NCI-H1436 treated with DMSO at 0.1 percent for 48 hours (cell line): ENCODE results near the gene MRPL57.
"Not testable (repeated sequence)": the region's sequence is repeated elsewhere in the genome, so short reads cannot be mapped to it uniquely, and the experiment has no call there.

Experiments
- DNase-seq: peaks from one replicate; lab custom pipeline; 2025; lab: John Stamatoyannopoulos, UW

MRPL57 gene

DNA sequence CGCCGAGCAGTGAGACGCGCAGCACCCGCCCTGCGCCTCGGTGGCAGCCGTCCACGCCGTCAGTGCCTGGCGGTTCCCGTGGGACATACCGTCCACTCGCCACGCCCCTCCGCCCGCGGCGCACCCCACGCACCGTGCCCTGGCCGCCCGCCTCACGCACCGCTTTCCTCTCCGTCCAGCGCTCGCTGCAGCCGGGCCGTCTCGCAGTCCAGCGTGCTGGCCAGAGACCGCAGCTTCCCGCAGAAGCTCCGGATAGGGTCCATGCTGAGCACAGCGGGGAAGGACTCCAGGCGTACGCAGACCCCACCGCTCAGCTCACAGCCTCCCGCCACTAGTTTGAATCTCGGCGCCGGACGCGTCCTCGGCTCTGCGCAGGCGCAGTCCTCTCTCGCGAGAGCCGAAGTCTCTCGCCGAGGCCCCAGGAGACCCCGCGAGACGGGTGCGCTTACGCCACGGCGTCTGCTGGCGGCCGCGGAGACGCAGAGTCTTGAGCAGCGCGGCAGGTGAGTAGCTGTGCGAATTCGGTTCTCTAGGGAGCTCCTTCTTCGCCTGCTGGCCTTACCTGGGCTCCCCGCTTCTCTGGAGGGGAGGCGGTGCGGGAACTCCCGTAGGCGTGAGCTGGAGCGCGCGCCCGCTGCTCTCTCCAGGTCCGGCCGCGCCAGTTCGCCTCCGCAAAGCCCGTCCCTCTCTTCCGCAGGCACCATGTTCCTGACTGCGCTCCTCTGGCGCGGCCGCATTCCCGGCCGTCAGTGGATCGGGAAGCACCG, at the start of gene MRPL57, which contains the start of gene SKA3:
MRPL57 (plus strand) TSS at position 444 of the 767 bp plus-strand sequence; CDS start at position 703, 259 bp downstream.
SKA3 (minus strand) TSS at position 338 of the 767 bp plus-strand sequence; CDS start at position 263, 75 bp downstream.
- DNase-seq = peak; percentile 43

DNA sequence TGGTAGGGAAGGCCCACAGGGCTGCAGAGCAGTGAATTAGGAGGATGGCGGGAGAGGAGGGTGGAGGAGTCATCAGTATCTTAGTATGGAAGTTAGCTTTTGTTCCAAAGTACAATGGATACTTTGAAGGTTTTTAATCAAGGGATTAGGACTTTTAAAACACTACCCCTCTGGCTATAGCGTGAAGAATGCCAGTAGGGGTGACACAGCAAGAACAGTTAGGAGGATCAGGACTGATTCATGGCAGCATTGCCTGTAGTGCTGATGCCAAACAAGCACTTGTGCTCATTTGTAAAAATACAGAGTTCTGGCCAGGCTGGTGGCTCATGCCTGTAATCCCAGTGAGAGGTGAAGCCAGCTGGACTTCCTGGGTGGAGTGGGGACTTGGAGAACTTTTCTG, 46.3 kb upstream of the MRPL57 start:
- no peak for DNase-seq

DNA sequence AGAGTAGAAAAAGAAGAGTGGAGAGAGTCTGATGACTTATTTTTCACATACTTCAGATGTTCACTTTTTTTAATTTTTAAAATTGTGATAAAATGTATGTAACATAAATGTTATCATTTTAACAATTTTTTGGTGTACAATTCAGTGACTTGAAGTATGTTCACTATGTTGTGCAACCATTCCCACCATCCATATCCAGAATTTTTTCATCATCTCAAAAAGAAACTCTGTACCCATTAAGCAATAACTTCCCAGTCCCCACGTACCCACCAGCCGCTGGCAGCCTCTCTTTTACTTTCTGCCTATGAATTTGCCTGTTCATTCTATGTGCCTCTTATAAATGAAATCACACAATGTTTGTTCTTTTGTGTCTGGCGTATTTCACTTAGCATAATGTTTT, 43.4 kb upstream of the MRPL57 start:
- DNase-seq = no peak

DNA sequence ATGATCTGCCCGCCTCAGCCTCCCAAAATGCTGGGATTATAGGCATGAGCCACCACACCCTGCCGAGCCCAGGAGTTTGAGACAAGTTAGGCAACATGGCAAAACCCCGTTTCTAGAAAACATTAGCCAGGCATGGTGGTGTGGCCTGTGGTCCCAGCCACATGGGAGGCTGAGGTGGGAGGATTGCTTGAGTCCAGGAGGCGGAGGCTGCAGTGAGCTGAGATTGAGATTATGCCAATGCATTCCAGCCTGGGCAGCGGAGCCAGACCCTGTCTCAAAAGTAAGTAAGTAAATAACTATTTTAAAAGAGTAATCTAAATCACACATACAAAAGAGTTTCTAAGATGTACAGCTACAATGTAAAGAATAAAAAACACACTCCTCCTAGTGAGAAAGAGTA, 42.0 kb upstream of the MRPL57 start:
- no peak for DNase-seq

DNA sequence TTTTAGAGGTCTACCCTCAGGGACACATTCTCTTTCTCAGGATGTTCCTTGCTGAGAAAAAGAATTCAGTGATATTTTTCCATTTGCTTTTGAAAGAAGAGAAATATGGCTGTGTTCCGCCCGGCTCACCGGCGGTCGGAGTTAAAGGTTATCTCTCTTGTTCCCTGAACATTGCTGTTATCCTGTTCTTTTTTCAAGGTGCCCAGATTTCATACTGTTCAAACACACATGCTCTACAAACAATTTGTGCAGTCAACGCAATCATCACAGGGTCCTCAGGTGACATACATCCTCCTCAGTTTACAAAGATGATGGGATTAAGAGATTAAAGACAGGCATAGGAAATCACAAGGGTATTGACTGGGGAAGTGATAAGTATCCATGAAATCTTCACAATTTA, 40.6 kb upstream of the MRPL57 start:
- not testable (repeated sequence) for DNase-seq

DNA sequence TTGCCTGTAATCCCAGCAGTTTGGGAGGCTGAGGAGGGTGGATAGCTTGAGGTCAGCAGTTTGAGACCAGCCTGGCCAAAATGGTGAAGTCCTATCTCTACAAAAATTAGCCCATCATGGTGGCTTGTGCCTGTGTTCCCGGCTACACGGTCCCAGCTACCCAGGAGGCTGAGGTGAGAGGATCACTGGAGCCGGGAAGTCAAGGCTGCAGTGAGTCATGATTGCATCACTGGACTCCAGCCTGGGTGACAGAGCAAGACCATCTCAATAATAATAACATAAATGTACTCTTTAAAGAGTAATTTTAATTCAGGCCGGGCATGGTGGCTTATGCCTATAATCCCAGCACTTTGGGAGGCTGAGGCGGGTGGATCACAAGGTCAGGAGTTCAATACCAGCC, 38.8 kb upstream of the MRPL57 start:
- no peak for DNase-seq

DNA sequence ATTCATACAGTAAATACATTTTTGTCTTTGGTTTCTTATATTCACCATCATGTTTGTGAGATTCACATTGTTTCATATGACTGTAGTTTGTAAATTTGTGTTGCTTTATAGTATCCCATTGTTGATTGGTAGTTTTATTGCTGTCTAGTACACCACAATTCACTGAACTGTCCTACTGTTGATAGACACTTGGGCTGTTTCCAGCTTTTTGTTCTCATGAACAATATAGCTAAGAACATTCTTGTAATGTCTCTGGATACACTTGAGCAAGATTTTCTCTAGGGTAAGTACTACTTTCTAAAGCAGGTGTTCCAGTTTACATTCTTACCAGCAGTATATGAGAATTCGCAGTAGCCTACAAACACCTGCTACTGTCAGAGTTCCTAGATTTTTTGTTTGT, 37.9 kb upstream of the MRPL57 start:
- no peak for DNase-seq

DNA sequence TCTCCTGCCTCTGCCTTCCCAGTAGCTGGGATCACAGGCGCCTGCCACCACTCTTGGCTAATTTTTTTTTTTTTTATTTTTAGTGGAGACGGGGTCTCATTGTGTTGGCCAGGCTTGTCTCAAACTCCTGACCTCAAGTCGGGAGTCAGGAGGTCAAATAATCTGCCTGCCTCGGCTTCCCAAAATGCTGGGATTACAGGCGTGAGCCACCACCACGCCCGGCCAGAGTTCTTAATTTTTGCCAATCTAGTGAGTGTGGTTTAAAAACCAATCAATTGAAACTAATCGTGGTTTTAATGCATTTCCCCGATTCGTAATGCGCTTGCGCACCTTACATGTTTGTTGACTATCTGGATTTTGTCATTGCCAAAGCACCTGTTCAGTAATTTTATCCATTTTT, 37.1 kb upstream of the MRPL57 start:
- DNase-seq = no peak

DNA sequence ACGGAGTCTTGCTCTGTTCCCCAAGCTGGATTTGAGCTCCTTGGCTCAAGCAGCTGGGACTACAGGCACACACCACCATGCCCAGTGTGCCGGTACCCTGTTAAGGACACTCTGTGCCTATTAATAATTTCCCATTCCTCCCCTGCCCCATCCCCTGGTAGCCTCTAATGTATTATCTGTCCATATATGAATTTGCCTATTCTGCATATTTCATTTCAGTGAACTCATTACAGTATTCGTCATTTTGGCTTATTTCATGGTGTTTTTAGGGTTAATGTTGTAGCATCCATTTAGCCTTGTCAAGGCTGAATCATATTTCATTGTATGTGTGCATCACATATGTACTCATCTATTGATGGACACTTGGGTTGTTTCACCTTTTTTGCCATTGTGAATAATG, 33.7 kb upstream of the MRPL57 start:
- no peak for DNase-seq

DNA sequence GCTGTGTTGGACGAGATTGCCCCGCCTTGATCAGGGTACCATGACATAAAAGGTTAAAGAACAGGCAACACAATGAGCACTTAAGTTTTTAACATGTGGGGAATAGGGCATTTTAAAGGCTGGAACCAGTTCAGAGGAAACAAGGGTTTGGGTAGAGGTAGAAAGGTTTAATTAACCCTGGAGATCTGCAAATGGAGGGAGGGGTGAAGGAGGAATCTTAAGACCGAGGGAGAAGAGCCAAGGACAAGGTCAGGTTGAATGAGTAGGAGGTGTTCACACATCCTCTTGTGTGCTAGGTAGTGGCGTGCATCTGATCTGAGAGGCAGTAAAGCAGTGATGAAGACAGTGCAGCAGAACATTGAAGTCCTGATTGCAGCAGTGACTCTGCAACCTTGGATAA, 28.6 kb upstream of the MRPL57 start:
- no peak for DNase-seq

DNA sequence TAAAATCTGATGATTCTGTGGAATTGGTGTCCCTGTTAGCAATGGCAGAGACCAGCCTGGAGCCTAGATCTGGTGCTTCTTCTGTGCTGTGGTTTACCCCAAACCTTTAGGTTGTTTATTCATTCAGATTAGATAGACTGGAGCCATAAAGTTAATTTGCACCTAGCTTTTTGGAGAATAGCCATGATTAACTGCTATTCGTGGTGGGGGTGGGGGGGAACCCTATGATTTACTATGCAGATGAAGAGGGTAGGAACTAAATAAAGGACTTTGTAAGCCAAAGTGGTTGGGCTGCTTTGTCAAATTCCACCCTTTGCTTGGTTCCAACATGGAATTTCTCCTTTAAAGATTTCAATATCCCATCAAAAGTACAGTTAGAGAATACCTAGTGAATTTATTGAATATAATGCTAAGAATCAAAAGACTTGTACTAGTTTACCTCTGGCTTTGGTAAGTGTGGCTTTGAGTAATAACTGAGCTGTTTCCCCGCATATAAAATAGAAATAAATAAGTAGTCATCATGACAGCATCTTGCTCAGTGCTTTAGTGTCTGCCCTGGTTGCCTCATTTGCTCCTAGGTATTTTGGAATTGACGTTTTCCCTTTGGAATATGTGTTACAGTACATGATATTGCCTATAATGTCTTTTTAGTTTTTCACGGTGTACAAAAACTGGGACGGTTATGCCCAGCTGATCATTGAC, 27.8 kb upstream of the MRPL57 start:
- DNase-seq = no peak

DNA sequence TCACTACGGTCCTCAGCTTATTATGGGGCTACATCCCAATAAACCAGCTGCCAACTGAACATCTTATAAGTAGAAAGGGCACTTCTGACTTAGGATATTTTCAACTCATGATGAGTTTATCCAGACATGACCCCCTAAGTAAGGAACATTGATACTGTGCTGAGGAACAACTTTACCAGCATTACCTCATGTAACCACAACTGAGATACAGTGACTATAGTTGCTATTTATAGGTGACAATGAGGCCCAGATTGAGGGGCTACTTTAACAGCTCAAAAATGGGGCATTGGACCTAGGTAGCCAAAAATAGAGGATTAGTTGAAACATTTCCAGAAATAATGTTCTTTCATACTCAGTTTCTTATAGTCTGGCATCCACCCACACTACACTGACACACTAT, 26.9 kb upstream of the MRPL57 start:
- DNase-seq = no peak

DNA sequence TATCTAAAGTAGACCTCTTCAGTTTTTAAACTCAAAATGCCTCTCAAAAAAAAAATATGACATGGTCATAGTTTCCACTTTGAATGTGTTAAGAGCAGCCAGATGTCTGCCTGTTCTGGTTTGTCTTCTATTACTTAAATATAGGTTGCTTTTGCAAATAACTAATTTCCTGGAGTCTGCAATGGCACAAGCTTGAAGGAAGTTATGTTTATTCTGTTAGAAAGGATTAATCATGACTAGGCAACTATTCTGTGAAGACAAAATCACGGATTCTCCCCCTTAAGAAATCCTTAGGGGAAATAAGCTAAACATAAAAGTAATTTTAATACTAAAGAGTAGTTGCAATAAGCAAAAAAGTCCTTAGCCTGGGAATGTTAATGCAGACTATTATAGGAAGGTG, 26.4 kb upstream of the MRPL57 start:
- DNase-seq = no peak

DNA sequence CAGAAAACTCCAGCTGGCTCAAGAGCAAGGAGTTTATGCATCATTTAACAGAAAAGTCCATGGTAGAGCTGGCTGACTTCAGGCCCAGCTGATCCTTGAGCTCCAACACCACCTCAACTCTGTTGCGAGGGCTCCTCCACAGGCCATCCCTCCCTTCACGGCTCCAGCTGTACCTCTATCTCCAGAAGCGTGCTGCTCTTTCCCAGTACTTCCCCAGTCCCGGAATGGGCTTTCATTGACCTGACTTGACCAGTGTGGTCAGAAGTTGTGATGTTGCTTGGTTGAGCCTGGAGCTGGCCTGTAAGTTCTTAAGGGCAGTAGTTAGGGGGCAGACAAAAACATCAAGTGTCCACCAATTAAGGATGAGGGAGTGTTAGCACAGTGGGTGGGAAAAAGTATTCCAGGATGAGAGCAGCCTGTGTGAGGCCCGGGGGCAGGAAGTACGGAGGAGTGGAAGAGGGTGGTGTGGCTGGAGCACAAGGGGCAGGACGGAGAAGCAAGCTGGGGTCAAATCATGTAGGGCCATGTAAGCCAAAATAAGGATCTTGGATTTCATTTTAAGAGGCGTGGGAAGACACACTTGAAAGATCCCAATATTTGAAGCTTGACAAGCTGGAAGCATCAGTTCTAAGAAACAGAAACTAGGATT, 24.1 kb upstream of the MRPL57 start:
- no peak for DNase-seq

DNA sequence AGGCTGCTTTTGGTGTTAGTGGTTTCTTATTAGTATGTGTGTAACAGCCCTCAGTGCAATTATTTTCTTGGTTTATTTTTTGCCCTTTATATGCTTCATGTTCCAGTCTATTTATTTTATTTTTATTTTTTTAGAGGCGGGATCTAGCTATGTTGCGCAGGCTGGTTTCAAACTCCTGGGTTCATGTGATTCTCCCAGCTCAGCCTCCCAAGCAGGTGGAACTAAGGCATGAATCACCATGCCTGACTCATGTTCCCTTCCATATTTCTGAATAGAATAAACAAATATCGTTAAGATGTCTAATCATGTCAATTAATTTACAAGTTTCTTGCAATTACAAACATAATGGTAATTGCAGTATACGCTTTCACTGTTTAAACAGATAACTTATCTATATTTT, 11.8 kb upstream of the MRPL57 start:
- no peak for DNase-seq

DNA sequence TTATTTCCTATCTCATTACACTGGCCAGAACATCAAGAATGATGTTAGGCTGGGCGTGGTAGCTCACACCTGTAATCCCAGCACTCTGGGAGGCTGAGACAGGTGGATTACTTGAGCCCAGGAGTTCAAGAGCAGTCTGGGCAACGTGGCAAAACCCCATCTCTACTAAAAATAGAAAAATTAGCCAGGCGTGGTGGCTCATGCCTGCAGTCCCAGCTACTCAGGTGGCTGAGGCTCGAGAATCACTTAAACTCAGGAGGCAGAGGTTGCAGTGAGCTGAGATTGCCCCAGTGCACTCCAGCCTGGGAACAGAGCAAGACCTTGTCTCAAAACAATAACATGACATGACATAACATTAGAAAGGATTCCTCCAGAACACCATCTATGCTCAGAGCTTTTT, 10.9 kb upstream of the MRPL57 start:
- DNase-seq = not testable (repeated sequence)

DNA sequence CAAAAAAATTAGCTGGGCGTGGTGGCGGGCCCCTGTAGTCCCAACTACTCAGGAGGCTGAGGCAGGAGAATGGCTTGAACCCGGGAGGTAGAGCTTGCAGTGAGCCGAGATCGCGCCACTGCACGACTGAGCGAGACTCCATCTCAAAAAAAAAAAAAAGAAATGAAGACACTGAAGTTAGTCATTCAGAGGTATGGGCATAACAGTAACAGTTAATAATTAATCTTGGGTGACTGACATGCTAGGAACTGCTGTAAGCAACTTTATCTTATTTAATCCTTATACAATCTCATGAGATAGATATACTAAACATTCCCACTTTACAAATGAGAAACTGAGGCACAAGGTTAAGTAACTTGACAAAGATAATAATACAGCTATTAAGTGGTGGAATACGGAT, 5.0 kb upstream of the MRPL57 start:
- DNase-seq = no peak

DNA sequence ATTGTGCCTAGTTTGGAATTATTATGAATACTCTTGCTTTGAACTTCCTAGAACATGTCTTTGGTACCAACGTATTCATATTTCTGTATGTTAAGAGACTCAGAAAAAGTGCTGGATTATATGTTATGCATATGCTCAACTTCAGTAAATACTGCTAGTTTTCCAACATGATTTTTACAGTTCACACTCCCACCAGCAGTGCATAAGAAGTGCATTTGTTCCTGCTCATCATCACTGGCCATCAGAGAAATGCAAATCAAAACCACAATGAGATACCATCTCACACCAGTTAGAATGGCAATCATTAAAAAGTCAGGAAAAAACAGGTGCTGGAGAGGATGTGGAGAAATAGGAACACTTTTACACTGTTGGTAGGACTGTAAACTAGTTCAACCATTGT, 2.7 kb upstream of the MRPL57 start:
- not testable (repeated sequence) for DNase-seq

DNA sequence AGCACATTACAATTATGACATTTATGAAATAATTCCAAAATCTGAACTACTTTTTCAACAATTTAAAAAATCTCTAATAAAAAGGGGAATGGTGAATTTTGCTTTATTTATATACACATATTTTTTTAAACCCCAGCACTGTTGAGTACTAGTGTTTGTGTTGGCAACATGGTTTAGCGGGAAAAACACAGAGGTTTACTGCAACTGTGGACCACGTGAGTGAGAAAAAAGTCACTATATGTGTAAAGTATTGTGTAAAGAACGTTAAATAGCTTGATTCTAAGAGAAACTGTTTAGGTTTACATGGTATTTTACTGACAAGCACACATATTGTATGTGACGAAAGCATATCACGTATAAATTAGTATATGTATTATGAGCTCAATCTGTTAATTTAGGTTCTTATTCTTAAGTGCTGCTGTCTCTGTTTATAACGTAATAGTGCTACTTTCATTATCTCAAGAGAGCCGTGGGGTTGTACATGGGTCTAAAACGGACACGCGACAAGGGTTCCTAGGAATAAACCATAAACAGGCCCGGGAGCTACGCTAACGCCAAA, 723 bp upstream of the MRPL57 start:
- DNase-seq = no peak

DNA sequence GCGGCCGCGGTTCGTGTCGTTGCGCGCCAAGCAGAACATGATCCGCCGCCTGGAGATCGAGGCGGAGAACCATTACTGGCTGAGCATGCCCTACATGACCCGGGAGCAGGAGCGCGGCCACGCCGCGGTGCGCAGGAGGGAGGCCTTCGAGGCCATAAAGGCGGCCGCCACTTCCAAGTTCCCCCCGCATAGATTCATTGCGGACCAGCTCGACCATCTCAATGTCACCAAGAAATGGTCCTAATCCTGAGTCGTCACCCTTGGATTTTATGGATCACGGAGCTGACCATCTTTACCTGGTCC, 475 bp downstream of the MRPL57 start:
- no peak for DNase-seq

DNA sequence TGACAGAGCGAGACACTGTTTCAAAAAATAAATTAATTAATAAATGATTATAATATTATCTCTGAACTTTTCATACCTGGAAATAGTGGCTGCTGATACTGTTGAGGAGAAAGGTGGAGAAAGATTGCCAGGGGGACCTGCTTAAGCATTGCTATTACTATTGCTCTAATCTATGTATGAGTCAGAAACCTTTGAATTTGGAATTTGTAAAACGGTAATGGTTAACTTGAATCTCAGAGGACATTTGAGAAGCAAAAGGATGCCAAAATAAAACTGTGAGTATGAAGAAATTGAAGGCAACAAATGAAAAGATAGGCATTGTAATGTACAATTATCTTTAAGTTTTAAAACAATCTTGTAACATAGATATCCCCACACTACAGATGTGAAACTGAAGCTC, 5.2 kb downstream of the MRPL57 start:
- no peak for DNase-seq

DNA sequence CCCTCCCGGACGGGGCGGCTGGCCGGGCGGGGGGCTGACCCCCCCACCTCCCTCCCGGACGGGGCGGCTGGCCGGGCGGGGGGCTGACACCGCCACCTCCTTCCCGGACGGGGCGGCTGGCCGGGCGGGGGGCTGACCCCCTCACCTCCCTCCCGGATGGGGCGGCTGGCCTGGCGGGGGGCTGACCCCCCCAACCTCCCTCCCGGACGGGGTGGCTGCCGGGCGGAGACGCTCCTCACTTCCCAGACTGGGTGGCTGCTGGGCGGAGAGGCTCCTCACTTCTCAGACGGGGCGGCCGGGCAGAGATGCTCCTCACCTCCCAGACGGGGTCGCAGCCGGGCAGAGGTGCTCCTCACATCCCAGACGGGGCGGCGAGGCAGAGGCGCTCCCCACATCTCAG, 10.0 kb downstream of the MRPL57 start:
- DNase-seq = not testable (repeated sequence)

DNA sequence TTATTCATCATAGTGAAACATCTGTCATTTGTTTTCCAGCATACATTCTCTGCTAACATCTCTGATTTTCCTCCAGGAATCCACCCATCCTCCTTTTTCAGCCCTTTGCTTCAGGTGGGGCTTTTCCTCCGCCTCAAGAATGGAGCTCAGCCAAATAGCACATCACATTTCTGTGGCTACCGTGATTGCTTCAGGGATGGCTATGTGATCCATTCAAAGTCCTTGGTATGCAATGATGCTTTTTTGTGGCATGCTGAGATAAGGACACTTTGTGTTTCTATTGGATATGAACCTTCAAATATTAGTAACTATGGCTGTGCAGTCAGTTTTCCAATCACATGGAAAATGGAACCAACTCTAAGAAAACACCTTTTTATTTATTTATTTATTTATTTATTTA, 18.3 kb downstream of the MRPL57 start:
- DNase-seq = not testable (repeated sequence)
